CD4-positive, alpha-beta T cell treated with Interleukin-6 at 100 ng/mL for 8 hours (primary cell): ENCODE data around the gene PLCB1.

Experiments used
- DNase-seq: peaks from one replicate; pipeline ENCODE4 v3.0.0-alpha.2; 2020; ENCODE audit warnings: mixed read lengths, low spot score

The PLCB1 gene

DNA sequence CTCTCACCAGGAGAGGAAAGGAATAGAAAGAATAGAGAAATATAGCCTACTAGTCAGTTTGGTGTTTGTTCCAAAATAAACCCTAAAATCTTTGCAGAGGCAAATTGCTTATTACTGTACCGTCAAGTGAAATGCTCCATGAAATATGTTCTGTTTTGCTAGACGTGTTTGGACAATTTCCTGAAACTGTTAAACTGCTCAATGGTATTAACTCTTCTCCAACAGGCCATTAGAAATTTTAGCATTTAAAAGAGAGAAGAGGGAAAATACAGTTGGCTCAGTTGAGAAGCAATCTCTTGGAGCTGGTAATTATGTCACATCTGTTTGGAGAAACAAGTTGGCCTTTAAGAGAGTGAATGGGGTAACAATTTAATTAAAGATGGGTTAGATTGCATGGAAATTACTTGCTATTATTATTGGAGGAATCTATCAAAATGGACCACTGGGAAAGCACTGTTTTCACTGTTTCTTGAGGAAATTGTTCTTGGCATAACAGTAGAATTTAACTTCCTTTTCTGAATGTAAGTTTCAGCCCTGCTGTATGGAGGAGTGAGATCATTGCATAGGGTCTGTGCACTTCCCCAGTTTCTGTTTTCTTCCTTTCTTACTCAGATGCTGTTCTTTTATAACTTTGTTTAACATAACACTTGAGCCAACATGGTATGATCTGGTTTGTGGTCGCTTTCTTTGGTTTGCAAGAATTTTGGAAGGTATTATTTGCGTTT, 373.6 kb downstream of the PLCB1 start:
- no peak for DNase-seq

DNA sequence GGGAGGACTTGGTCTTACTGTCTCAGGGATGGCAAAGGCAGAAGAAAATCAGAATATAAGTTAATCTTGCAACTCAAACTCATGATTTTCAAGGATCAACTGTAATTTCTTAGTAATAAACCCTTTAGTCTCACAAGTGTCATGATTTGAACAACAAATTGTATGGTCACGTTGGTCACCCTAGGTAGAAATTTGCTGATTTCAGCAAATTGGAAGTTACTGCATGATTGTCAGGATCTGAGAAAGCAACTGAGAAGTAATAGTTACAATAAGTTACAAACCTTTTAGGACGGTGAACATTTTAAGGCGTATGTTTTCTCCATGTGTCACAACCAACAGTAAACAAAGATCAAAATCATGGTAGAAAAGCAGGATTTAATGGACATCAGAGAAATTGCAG, 375.2 kb downstream of the PLCB1 start:
- no peak for DNase-seq

DNA sequence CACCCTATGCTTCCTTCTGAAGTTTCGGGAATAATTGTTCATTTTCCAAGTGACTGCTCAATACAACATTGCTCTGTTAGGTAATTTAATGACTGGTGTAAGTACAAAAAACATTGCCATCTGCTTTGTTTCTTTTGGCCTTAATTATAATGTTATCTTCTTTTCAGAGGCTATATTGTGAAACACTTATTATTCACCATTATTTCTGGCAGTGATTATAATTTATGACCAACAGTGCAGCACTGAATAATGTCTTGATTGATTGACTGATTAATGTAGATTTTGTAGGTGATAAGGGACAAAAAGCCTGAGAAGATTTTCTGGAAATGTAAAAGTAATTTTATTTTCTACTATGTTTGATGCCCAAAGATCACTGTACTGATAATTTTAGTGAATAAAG, 377.7 kb downstream of the PLCB1 start:
- DNase-seq, result no peak

DNA sequence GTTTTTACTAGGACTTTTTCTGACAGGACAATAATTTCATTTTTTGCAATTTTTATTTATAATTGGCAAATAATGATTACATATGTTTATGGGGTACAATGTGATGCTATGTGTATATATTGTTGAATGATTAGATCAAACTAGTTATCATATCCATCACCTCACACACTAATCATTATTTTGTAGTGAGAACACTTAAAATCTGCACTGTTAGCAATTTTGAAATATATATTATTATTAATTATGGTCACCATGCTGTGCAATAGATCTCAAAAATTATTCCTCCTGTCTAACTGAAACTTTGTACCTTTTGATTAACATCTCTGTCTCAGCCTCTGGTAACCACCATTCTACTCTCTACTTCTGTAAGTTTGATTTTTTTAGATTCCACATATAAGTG, 378.7 kb downstream of the PLCB1 start:
- no peak for DNase-seq

DNA sequence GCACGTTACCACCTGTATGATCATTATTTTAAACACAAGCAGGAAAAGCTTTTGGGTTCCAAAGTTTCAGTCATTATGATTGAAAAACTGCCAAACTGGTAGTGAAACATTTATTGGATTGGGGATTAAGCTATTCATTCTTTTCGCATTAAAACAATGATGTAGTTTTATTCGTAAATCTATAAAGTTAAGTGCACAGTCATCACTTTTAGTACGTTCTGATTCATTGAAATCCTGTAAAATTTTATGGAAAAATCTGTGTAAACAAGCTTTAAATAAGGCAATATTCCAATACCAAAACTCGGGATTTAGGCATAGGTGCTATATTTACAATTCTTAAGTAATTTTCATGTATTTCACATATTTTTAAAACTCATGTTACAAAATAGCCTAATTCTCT, 379.9 kb downstream of the PLCB1 start:
- DNase-seq, result no peak

DNA sequence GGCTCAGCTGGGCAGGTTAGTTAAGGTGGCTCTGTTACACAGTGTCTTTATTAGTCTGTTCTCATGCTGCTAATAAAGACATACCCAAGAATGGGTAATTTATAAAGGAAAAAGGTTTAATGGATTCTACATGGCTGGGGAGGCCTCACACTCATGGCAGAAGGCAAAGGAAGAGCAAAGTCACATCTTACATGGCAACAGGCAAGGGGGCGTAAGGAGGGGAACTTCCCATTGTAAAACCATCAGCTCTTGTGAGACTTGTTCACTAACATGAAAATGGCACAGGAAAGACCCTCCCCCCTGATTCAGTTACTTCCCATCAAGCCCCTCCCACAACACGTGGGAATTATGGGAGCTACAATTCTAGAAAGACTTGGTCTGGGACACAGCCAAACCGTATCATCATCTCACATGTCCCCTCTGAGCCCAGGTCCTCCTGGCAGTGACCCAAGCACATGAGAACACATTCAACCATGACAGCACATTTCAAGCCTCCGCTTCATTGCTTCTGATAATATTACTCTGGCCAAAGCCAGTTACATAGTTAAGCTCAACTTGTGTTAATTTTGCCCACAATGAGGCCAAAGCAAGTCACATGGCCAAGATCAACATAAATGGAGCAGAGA, 383.9 kb downstream of the PLCB1 start:
- DNase-seq, result no peak

DNA sequence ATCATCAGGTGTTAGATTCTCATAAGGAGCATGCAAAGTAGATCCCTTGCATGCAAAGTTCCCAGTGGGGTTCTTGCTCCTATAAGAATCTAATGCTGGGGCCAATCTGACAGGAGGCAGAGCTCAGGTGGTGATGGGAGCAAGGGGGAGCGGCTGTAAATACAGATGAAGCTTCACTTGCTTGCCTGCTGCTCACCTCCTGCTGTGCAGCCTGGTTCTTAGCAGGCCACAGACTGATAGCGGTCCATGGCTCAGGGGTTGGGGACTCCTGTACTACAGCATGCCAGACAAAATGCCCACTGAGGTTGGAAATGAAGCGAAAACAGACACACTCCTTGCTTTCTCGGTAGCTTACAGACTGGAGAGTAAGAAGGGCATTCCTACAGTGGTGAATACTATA, 386.8 kb downstream of the PLCB1 start:
- no peak for DNase-seq

DNA sequence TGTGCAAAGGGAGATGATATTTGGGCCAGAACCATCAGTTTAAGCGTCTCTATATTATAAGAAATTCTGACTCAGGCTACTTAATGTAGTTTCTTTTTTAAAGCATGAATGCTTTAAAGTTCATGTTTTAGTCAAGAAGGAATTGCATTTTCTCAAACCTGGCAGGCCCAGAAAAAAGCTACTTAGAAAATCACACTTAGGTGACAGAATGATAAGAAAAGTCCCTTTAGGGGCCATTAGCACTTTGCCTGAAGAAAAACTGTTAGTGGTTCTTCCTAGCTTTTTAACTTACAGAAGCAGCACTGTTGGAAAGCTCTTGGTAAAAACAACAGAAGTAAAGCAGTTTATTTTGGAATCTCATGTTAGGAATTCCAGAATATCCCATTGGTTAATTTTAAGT, 387.8 kb downstream of the PLCB1 start:
- DNase-seq, result no peak

DNA sequence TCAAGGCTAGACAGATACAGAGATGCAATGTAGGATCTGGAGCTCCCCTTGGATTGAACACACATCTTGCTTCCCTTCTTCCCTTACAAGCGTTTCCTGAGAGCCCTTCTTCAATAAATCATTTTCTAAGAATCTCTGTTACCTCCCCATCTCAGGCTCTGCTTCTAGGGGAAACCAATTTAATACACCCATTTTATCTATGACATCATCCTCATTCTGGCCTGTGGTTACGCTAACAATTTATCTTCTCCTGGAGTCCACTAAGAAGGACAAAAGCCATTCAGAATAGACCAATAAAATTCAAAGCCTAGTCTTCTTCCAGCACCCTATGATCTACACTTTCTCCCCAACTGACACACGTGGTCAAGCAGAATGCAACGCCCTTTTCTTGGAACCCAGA, 390.1 kb downstream of the PLCB1 start:
- no peak for DNase-seq

DNA sequence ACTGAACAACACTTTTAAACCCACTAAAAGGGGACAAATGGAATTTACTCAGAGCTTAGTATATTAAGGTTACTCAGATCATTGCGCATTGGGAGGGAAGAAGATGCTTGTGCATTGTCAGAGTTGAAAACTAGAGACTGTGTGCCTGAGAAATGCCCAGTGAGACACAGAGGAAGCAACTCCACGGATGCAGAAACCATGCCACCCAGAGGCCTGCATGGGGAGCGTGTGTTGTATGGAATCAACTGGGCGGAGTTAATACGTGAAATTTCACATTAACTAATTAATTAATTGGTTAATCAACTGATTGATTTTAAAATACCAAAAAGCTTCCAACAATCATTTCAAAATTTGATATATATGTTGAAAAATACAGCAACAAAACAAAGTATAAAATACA, 391.6 kb downstream of the PLCB1 start:
- DNase-seq, result no peak

DNA sequence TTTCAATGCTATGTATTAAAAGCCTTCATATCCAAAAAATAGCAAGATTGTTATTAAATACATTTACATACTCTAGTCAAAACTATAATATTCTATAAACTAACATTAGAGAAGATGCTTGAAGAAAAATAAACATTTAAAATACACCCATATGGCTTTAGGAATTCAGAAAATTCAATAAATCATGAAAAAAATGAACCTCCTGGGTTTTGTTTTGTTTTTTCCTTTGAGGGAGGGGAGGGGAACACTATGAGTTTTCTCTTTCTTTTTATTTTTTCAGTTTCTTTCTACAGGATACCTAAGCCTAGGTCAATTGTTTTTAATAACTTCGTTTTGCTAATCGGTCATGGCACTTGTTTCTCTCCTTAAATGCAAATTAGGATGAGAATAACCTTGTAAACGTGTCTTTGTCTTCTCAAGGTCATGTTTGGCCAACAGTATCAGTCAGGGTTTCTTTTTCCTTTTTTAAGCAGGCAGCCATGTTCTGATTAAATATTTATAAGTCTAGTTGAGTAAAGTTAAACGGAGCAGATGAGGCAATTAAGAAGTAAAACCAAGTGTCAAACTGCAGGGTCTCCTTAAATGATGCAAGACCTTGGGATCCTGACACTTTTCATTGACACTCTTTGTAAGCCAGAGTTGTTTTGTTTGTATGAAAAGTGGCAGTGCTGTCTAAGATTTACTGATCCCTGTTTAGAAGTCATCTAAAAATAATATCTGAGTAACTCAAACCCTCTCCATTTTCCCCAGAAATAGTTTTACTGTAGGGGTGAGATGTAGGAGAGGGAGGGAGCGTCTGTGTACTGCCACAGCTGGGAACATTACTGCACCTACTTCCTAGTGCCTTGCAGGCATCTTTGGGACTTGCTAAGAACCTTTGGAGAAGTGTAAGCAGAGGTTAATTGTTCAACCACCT, 392.3 kb downstream of the PLCB1 start:
- DNase-seq, result no peak

DNA sequence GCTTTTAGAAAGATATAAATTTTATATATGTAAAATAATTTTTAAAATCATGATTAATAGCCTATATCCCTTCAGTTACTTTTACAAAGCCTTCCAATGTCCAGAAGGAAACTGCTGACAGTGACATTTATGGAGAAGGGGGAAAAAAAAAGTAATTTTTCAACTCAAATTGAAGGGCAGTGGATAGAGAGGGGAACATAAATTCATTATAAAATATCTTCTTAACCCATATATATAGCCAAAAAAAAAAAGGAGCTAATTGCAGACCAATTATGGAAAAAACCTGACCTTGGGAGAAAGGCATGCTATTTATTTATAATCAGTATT, 392.9 kb downstream of the PLCB1 start:
- no peak for DNase-seq

DNA sequence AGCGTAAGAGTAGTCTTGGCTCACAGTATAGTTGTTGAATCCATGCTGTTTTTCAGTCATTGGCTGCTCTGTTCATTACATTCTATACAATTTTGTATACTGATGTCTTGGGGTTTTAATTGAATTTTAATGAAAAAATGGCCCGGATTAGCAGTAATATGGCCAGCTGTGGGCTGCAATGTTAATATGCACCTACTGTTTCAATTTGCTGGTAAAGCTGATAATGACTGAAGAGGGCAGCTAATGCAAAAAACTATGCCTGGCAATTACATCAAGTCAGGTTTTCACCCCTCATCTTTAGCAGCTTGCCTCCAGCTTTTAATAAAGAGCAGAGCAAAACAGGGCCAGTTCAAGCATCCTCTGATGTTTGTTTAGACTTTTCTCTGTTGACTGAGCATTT, 394.5 kb downstream of the PLCB1 start:
- no peak for DNase-seq

DNA sequence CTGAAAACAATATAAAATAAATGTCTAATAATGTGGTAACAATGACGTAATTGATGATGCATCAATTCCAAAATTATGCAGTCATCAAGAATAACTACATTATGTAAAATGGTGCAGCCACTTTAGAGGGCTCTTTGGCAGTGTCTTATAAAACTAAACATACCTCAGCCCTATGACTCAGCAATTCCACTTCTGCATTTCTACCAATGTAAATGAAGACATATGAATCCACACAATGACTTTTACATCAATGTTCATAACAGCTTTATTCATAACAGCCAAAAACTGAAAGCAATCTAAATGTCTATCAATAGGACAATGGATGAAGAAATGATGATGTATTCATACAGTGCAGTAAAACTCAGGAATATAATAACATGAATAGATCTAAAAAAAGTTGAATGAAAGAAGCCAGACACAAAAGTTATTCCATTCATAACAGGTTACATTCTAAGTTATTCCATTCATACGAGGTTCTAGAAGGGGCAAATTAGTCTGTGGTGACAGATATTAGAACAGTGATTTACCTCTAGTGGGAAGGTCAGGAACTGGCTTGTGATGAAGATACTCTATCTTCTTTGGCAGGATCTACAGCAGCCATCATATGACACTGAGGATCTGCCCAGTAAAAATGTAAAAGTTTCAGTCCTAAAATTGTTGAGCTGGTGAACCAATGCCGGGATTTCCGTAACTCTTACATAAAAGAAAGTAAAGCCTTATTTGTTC, 396.1 kb downstream of the PLCB1 start:
- no peak for DNase-seq

DNA sequence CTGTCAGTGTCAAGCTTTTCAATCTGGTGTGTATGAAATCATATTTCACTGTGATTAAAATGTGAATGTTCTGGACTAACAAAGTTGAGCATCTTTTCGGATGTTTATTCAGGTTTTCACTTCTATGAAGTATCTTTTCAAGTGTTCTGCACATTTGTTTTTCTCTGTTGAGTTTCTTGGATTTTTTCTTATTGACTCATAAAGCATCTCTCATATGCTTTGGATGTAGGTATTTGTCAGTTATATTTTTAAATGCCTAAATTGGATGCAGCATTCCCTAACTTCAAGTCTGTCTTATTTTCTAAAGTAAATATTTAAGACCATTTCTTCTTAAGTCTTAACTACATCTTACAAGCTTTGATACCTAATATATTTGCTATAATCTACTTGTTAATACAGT, 398.0 kb downstream of the PLCB1 start:
- DNase-seq, result no peak

DNA sequence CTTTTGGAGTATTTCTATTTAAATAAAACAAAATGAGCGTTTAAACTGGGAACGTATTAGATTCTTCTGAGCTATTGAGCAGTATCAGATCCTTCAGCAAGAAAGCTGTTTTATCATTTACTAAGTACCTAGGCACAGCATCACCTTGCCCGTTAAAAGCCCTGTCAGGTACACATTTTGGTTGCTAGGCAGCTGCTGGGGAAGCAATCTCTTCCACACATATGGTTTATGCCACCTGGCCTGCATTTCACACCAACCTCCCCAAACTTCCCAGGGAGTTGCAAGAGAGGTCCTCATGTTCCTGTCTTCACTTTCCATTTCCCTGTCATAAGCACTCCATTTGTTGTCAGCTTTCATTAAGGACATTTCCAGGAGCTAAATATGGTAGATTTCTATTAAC, 400.1 kb downstream of the PLCB1 start:
- DNase-seq, result no peak

DNA sequence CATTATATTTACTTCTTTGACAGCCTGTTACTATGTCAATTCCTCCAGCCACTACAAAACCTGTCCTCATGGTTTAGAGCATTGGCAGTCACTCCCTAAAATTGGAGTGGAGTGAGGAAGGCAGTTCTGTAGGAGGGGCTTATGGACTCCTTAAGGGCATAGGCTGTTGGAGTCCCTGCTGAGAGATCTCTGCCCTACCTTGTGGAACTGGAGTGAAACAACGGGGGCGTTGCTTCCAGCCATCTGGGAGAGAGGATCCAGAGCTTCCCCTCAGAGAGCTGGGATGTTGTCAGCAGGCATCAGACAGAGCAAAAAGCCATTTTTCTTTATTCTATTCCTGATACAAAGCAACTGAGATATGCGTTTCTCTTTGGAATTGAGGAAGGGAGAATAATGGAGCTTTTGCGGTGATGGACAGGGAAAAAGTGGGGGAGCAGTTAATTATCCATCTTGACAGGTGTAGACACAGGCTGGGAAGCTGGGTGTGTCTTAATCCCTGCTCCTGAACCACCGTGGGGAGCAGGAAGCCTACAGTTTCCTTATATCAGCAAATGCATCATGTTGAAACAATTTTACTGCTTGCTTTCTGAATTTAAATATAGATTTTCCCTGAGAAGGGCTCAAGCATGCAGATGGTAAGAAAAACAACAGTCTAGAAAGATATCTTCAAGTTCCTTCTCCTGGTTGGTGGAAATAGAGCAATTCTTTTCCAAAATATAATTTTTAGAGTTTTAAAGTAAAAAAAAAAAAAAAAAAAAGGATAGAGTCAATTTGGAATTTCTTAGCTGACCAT, 402.5 kb downstream of the PLCB1 start:
- DNase-seq, result no peak

DNA sequence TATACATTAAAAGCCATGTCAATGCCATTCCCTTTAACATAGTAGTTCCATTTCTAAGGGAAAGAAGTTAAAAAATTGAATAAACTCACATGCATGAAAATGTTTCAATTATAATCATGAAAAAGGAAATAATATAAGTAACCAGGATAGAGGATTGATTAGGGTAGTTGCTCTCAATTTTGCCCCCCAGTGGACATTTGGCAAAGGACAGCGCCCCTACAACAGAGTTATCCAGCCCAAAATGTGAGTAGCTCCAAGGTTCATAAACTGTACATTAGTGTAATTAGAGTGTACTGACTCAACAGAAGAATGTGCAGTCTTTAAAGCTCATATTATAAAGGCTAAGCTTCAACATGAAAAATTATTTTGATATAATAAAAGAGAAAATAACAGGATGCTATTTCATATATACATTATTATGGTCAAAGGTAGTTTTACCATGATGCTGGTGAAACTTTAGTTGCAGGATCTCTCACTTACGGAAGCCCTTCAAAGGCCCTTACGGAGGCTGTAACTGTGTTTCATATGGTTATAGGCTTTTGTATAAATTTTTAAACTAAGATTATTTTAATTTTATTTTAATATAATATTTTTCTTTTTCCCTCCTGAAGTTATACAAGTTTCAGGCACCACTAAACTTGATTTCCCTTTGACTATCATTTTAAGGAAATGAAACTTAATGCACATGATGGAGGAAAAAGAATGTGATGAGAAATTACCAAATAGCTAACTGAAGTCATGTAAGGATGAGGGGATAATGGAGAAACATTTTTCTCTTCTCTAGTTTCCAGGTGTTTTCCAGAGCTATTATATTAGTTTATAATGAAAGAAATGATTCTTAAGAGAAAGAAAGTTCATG, 403.6 kb downstream of the PLCB1 start:
- DNase-seq, result no peak

DNA sequence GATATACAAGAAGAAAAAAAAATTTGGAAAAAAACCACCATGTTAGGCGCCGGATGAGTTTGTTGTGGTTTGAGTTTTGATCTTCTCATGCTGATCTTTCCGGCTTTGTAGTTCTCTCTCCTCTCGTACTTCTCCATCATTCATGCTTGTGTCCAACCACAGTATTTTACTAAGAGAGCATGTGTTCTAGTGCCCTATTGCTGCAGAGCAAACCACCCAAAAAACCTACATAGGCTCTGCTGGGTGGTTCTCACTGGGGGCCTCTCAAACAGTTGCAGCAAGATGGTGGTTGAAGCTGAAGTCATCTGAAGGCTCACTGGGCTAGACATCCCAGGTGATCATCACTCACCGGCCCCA, 404.2 kb downstream of the PLCB1 start:
- no peak for DNase-seq

DNA sequence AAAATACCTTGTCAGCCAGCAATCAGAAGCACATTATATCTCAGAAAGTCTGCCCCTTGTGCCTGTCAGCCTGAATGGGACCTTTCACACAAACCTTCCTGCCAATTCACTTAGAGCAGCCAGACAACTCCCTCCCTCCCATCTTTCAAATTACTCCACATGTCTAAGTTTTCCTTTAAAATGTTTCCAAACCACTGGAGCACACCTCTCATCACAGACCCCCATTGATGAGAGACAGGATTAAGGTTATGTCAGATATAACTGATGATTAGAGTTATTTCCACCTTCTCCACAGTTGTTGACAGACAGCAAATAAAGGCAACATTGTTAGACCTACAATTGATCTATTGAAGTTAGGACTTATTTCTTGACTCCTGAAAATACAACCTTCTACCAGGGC, 408.4 kb downstream of the PLCB1 start:
- DNase-seq, result no peak

DNA sequence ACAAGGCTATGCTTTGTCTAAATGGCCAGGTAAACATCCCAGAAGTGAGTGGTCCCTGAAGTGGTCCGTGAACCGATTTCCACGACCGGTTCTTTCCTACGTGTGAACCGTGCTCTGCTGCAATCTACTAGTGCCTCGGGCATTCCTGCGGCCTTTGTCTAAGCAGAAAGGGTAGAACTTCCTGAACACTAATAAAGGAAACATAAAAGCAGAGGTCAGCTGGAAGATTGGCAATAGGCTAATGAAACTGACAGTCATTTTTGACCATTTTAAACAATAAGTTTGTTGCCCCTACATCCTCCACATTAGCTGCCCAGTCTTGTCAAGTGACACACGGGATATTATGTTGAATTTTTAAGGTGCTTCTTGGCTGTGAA, 410.0 kb downstream of the PLCB1 start:
- no peak for DNase-seq
